Measurements from ENCODE around the gene TBC1D22A. TPM values are rescaled to one million over a fixed set of nuclear protein-coding genes. Genes with fewer than 3 reads are reported as not detected.

The TBC1D22A gene
- total RNA-seq, 1 experiment from 2014 or later, result 26.0 TPM

DNA sequence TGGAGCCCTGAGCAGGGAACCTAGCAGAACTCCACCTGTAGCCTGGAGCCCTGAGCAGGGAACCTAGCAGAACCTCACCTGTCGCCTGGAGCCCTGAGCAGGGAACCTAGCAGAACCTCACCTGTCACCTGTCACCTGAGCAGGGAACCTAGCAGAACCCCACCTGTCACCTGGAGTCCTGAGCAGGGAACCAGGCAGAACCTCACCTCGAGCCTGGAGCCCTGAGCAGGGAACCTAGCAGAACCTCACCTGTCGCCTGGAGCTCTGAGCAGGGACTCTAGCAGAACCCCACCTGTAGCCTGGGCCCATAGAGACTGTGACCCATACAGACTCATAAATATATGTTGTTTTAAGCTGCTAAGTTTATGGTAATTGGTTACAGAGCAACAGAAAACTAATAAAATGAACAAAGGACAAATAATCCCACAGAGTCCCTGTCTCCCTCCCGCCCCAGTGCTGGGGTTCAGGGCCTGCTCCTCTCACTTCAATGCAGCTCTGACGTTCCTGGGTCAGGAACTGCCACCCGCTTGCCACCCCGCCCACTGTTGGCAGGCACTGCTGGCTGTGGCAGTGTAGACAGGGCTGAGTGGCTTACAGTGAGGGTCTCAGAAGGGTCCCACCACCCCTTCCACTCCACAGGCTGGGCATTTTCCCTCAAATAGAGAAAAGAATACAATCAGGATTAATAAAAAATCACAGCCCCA lies 259.1 kb downstream of the TBC1D22A start:
- DNase-seq (ENCODE audit: unreplicated experiment), result no peak
- peaks cover 23% of the 10 kb centered on the region for H3K36me3 Mint-ChIP-seq (ENCODE audit: insufficient read depth, unreplicated experiment)
- H3K4me1 Mint-ChIP-seq (ENCODE audit: insufficient read depth, unreplicated experiment), result no peaks in the 10 kb centered on the region
- TF ChIP-seq, protein P1, sequence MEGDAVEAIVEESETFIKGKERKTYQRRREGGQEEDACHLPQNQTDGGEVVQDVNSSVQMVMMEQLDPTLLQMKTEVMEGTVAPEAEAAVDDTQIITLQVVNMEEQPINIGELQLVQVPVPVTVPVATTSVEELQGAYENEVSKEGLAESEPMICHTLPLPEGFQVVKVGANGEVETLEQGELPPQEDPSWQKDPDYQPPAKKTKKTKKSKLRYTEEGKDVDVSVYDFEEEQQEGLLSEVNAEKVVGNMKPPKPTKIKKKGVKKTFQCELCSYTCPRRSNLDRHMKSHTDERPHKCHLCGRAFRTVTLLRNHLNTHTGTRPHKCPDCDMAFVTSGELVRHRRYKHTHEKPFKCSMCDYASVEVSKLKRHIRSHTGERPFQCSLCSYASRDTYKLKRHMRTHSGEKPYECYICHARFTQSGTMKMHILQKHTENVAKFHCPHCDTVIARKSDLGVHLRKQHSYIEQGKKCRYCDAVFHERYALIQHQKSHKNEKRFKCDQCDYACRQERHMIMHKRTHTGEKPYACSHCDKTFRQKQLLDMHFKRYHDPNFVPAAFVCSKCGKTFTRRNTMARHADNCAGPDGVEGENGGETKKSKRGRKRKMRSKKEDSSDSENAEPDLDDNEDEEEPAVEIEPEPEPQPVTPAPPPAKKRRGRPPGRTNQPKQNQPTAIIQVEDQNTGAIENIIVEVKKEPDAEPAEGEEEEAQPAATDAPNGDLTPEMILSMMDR (IDR thresholded peaks at IDR 0.05; ENCODE audit: unreplicated experiment), result no peak
- H3K27me3 Mint-ChIP-seq (ENCODE audit: insufficient read depth, unreplicated experiment), result no peaks in the 10 kb centered on the region
- POLR2A ChIA-PET, result interaction anchor here (2.1 kb wide), 1 partner anchor 12 kb away, joined by 7 read pairs; no protein-coding TSS in a partner anchor
- no peak overlapping the region for H3K4me3 Mint-ChIP-seq (ENCODE audit: unreplicated experiment)
- BruUV-seq (replicated peaks), result no TSS peak
- CTCF ChIA-PET, result interaction anchor here (0.6 kb wide), 1 partner anchor 194 kb away, joined by 4 read pairs; no protein-coding TSS in a partner anchor
- no peak overlapping the region for H3K27ac Mint-ChIP-seq (ENCODE audit: low read depth, unreplicated experiment)
- intact Hi-C loops (cut with micrococcal nuclease), result no loop called here
- H3K9me3 Mint-ChIP-seq (ENCODE audit: unreplicated experiment), result no peaks in the 10 kb centered on the region

DNA sequence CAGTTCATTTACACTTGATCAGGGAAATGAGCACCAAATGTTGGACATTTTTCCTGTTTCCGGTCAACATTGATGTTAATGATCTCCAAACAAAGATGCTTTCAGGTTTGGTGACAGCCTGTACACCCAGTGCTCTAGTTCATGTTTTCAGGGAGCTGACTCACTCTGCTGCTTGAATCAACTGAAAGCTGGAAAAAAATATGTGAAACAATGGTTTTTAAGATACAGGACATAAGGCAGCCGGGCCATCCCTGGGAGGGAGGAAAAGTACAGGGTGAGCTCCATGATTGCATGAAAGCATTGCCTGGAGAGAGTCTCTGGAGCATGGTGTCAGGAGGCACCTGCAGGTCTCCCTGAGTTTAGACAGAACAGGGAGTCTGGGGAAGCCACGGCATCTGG lies 259.6 kb downstream of the TBC1D22A start:
- Mint-ChIP-seq H3K27me3 (ENCODE audit: insufficient read depth, unreplicated experiment) (no peaks in the 10 kb centered on the region), H3K36me3 (ENCODE audit: insufficient read depth, unreplicated experiment) (peaks cover 23% of the 10 kb centered on the region)

DNA sequence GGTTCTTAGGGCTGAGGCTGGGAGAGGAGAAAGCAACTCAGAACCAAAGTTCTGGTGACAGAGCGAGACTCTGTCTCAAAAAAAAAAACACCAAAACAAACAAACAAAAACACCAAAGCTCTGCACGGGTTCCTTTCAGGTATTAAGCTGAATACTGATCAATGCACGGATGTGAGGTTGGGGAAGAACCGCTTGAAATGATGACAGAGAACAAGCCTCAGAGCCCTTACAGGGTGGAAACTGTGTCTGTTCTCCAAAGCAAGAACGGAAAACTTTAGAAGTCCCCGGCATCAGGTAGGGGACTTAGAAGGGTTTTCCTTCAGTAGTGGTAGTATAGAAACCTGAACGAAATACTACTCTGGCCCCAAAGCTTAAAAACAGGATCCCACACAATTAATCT lies 260.0 kb downstream of the TBC1D22A start:
- Mint-ChIP-seq H3K36me3 (ENCODE audit: insufficient read depth, unreplicated experiment) (peaks cover 23% of the 10 kb centered on the region), H3K4me3 (ENCODE audit: unreplicated experiment) (no peak overlapping the region), H3K27me3 (ENCODE audit: insufficient read depth, unreplicated experiment) (no peaks in the 10 kb centered on the region), H3K9me3 (ENCODE audit: unreplicated experiment) (no peaks in the 10 kb centered on the region), H3K27ac (ENCODE audit: low read depth, unreplicated experiment) (no peak overlapping the region), H3K4me1 (ENCODE audit: insufficient read depth, unreplicated experiment) (no peaks in the 10 kb centered on the region)
- intact Hi-C loops (cut with micrococcal nuclease), result no loop called here
- ChIA-PET CTCF (interaction anchor here (0.6 kb wide), 1 partner anchor 422 kb away, joined by 3 read pairs; no protein-coding TSS in a partner anchor), POLR2A (interaction anchor here (2.1 kb wide), 1 partner anchor 11 kb away, joined by 7 read pairs; no protein-coding TSS in a partner anchor)
- TF ChIP-seq, protein P1 (IDR thresholded peaks at IDR 0.05; ENCODE audit: unreplicated experiment), result no peak
- no TSS peak for BruUV-seq (replicated peaks)
- DNase-seq (ENCODE audit: unreplicated experiment), result no peak

More for the DNA sequence above, 259.6 kb downstream of the TBC1D22A start:
- DNase-seq (ENCODE audit: unreplicated experiment), result no peak
- intact Hi-C loops (cut with micrococcal nuclease), result no loop called here
- Mint-ChIP-seq H3K9me3 (ENCODE audit: unreplicated experiment) (no peaks in the 10 kb centered on the region), H3K4me3 (ENCODE audit: unreplicated experiment) (no peak overlapping the region), H3K27ac (ENCODE audit: low read depth, unreplicated experiment) (no peak overlapping the region), H3K4me1 (ENCODE audit: insufficient read depth, unreplicated experiment) (no peaks in the 10 kb centered on the region)
- ChIA-PET POLR2A (interaction anchor here (2.1 kb wide), 1 partner anchor 11 kb away, joined by 7 read pairs; no protein-coding TSS in a partner anchor), CTCF (interaction anchor here (0.6 kb wide), 1 partner anchor 422 kb away, joined by 3 read pairs; no protein-coding TSS in a partner anchor)
- no TSS peak for BruUV-seq (replicated peaks)
- TF ChIP-seq, protein P1 (IDR thresholded peaks at IDR 0.05; ENCODE audit: unreplicated experiment), result no peak

DNA sequence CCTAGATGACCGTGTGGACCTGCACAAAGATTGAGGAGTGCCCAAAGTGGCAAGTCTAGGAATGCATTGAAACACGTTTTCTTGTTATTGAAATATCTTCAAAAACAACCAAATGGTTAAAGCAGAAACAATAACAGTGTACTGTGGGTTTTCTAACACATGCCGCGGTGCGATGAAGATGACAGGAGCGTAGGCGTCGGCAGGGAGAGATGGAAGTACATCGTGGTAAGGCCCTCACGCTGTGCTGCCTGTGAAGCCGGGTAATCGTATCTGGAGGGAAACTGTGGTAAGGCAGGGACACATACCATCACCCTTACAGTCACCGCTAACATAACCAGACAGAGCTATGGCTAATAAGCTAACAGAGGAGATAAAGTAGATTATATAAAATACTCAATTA lies 261.4 kb downstream of the TBC1D22A start:
- no peak overlapping the region for H3K4me3 Mint-ChIP-seq (ENCODE audit: unreplicated experiment)
- H3K4me1 Mint-ChIP-seq (ENCODE audit: insufficient read depth, unreplicated experiment), result no peaks in the 10 kb centered on the region
- H3K27ac Mint-ChIP-seq (ENCODE audit: low read depth, unreplicated experiment), result no peak overlapping the region
- no TSS peak for BruUV-seq (replicated peaks)
- POLR2A ChIA-PET, result no interaction called here
- no peaks in the 10 kb centered on the region for H3K9me3 Mint-ChIP-seq (ENCODE audit: unreplicated experiment)
- peaks cover 23% of the 10 kb centered on the region for H3K36me3 Mint-ChIP-seq (ENCODE audit: insufficient read depth, unreplicated experiment)
- intact Hi-C loops (cut with micrococcal nuclease), result no loop called here
- TF ChIP-seq, protein P1 (IDR thresholded peaks at IDR 0.05; ENCODE audit: unreplicated experiment), result no peak
- CTCF ChIA-PET, result no interaction called here
- H3K27me3 Mint-ChIP-seq (ENCODE audit: insufficient read depth, unreplicated experiment), result no peaks in the 10 kb centered on the region
- no peak for DNase-seq (ENCODE audit: unreplicated experiment)
